ENCODE data around the gene PXDC1. TPM values are rescaled to one million over a fixed set of nuclear protein-coding genes. Genes with fewer than 3 reads are reported as not detected.

The PXDC1 gene
- total and polyA plus RNA-seq, 11 donors = 13.7 to 89.9 (median 29.1) TPM

- H3K9me3 ChIP-seq = peaks cover 0 to 7% (median 0%) of the 10 kb centered on the region in 12 donors
- TF ChIP-seq CTCF (IDR thresholded peaks at IDR 0.05) (no peak), POLR2A (IDR thresholded peaks at IDR 0.05) (no peak)
- H3K4me3 ChIP-seq = no peak overlapping the region
- DNase-seq (no peak), ATAC-seq (peak in 2 of 4 donors; percentile 22 to 77)
- intact Hi-C loops (cut with DNase I) = loop anchor here in 1 of 10 donors (10.0 kb wide), 1 partner anchor 192 kb away; no protein-coding TSS in a partner anchor
- WGBS, 4 donors = 47 to 68% (median 66%) methylated on average over 2 of the region's 2 CpGs
- no peaks in the 10 kb centered on the region for H3K27me3 ChIP-seq
- no peaks in the 10 kb centered on the region for H3K36me3 ChIP-seq
- peak overlapping the region in 3 of 12 donors; percentile 3 to 42 (median 18) for H3K27ac ChIP-seq
- peaks cover 0 to 11% (median 0%) of the 10 kb centered on the region in 12 donors for H3K4me1 ChIP-seq
Measured at GRCh38 chr6:3707024-3707423, 44.5 kb downstream of the PXDC1 start.

GRCh38 chr6:3706547-3706946 lies 45.0 kb downstream of the PXDC1 start:
- Histone ChIP-seq H3K4me3 (no peak overlapping the region), H3K36me3 (no peaks in the 10 kb centered on the region), H3K27me3 (no peaks in the 10 kb centered on the region), H3K9me3 (peaks cover 0 to 7% (median 0%) of the 10 kb centered on the region in 12 donors), H3K4me1 (peaks cover 0 to 11% (median 0%) of the 10 kb centered on the region in 12 donors), H3K27ac (peak overlapping the region in 3 of 12 donors; percentile 3 to 18 (median 8))
- no peak for DNase-seq
- intact Hi-C loops (cut with DNase I) = loop anchor here in 1 of 10 donors (10.0 kb wide), 1 partner anchor 192 kb away; no protein-coding TSS in a partner anchor
- 87 to 93% (median 89%) methylated on average over 4 of the region's 4 CpGs for WGBS, 4 donors
- TF ChIP-seq CTCF (IDR thresholded peaks at IDR 0.05) = no peak
- no peak for TF ChIP-seq POLR2A (IDR thresholded peaks at IDR 0.05)
- no peak for ATAC-seq

- no peak for DNase-seq
- Histone ChIP-seq H3K4me3 (no peak overlapping the region), H3K27ac (no peak overlapping the region), H3K36me3 (no peaks in the 10 kb centered on the region), H3K27me3 (no peaks in the 10 kb centered on the region), H3K9me3 (peaks cover 0 to 11% (median 0%) of the 10 kb centered on the region in 12 donors), H3K4me1 (peaks cover 0 to 3% (median 0%) of the 10 kb centered on the region in 12 donors)
- ATAC-seq = no peak
- intact Hi-C loops (cut with DNase I) = loop anchor here in 1 of 10 donors (10.0 kb wide), 1 partner anchor 187 kb away; no protein-coding TSS in a partner anchor
- TF ChIP-seq POLR2A (IDR thresholded peaks at IDR 0.05) (no peak), CTCF (IDR thresholded peaks at IDR 0.05) (no peak)
- 83 to 91% (median 86%) methylated on average over 4 to 5 of the region's 5 CpGs for WGBS, 4 donors
Measured at GRCh38 chr6:3701631-3702030, 49.9 kb downstream of the PXDC1 start.

GRCh38 chr6:3699231-3699630 lies 52.3 kb downstream of the PXDC1 start:
- H3K9me3 ChIP-seq = peaks cover 0 to 10% (median 0%) of the 10 kb centered on the region in 12 donors
- no peak for TF ChIP-seq CTCF (IDR thresholded peaks at IDR 0.05)
- no peak for TF ChIP-seq POLR2A (IDR thresholded peaks at IDR 0.05)
- ATAC-seq (no peak), DNase-seq (no peak)
- 85 to 97% (median 97%) methylated on average over 3 of the region's 3 CpGs for WGBS, 4 donors
- no peaks in the 10 kb centered on the region for H3K27me3 ChIP-seq
- H3K4me1 ChIP-seq = no peaks in the 10 kb centered on the region
- no peak overlapping the region for H3K27ac ChIP-seq
- H3K4me3 ChIP-seq = no peak overlapping the region
- intact Hi-C loops (cut with DNase I) = no loop called here
- no peaks in the 10 kb centered on the region for H3K36me3 ChIP-seq
